ENCODE results near the gene ANXA4.
A peak's percentile ranks its signal among the peaks of the same experiment; 100 is the strongest.
"Not testable (repeated sequence)": the region's sequence is repeated elsewhere in the genome, so short reads cannot be mapped to it uniquely, and the experiment has no call there.

The ANXA4 gene

DNA sequence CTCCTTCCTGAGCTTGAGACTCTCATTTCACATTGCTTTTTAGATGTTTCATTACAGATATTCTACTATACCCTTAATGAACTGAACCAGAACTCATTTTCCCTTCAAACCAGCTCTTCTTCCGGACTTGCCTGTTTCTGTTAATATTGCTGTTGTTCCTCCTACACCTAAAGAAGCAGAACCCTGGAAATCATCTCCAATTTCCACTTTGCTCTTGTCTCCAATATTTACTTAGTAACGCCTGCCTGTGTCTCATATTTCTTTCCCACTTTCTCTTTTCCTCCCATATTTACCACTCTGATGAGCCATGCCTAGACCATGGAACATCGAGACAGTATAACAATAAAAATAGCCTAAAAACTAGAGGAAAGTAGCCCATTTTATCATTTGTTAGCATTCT, 69.7 kb downstream of the ANXA4 start:
- DNase-seq = no peak

DNA sequence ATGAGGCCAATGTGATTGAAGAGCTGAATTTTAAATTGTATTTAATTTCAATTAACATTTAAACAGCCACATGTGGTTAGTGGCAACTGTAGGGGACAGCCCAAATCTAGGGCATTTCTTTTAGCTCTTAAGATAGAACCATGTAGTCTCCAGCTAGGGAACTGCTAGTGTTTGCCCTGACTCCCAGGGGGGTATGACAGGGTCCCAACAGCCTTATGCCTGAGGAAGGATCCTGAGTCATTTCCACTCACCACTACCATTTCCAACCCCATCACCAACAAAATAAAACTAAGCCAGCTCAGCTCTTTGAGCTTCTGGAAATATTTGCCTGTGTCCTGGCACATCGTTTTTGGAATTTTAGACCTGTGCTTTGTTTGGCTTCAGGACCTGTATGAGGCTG, 73.8 kb downstream of the ANXA4 start:
- DNase-seq = no peak

DNA sequence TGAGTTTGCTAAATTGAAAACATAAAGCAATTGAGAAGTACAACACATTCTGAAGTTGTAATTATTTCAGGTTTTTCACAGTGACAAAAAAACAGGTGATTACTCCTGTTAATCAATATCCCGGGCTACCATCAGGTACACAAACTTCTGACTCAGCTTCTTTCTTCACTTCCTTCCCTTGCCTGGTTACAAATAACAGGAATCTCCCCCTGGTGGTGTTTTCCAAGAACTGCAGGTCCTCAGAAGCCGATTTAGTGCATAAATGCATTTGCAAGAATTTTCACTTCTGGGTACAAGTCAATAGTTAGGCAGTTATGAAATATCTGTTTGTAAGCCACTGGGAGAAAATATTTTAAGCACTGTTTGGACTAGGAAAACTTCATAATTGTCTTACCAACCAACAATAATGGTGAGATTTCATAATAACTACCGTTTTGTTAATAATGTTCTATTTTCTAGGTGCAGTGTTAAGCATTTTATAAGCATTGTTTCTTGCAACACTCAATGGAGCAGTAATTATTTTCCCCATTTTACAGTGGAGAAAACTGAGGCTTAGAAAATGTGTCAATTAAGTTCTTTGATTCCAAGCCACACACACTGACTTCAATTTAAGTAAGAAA, 75.1 kb downstream of the ANXA4 start:
- peak; percentile 46 for DNase-seq

- no peak for DNase-seq
Observed at GRCh38 chr2:69817729-69818501, 76.0 kb downstream of the ANXA4 start.

GRCh38 chr2:69827796-69828540, 86.0 kb downstream of the ANXA4 start:
- DNase-seq = no peak

DNA sequence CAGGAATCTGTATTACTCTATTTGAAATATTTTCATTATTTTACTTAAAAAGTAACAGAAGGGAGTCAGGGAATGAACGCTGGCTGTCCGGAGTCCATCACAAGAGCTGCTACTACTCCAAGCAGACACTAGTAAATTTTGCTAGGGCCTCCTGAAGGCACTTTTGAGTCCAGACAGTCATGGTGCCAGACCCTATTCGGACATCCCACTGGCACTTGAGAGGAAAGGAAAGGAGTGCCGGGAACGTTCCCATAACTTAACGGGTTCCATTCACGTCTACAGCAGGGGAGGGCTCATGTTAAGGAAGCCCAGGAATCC, 87.0 kb downstream of the ANXA4 start:
- no peak for DNase-seq

GRCh38 chr2:69829256-69830044, 87.5 kb downstream of the ANXA4 start, which contains the start of gene GMCL1:
Gene GMCL1 (plus strand): TSS chr2:69829660. CDS start chr2:69829893, 233 bp downstream.
- peak; percentile 99 for DNase-seq

- DNase-seq = peak; percentile 56
Observed at GRCh38 chr2:69830045-69830905, 88.3 kb downstream of the ANXA4 start.

DNA sequence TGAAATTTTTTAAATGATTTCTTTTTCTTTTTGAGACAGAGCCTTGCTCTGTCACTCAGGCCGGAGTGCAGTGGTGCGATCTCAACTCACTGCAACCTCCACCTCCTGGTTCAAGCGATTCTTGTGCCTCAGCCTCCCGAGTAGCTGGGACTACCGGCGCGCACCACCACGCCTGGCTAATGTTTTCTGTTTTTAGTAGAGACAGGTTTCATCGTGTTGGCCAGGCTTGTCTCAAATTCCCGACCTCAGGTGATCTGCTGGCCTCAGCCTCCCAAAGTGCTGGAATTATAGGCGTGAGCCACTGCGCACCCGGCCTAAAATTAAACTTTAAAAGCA, 88.9 kb downstream of the ANXA4 start:
- DNase-seq = not testable (repeated sequence)

- no peak for DNase-seq
Observed at GRCh38 chr2:69831354-69831905, 89.5 kb downstream of the ANXA4 start.

DNA sequence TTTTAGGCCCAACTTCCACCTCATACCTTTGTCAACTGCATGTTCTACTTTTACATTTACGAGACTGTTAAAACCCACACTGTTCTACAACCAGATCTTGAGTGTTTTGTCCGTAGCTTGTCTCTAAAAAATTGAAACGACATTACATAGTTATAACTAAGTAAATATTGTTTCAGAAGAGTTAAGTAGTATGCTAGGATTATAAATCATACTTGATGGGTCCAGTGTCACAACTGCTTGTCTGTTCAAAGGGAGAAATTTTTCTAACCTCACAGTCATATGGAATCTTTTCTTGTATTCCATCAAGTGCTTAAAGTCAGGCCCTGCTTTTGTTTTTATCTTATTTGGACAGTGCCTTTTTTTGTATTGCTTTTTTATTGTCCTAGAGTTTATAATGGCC, 91.8 kb downstream of the ANXA4 start:
- DNase-seq = no peak

DNA sequence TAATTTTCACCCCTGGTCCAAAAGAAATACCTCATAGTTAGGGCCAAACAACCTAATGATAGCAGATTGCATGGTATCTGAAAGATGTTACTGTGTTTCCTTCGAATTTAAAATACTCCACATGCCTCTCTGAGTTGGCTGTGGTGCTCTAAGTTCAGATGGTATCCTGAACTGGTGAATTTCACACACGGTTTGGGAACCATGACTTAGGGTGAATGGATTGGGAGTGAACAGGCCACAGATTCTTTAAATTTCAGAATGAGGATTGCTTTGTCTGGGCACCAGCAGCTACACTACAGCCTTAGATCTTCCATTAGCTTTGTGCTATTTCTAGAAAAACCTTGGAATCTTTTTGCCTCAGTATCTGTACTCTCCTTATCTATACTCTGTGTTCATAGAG, 93.7 kb downstream of the ANXA4 start:
- no peak for DNase-seq

DNA sequence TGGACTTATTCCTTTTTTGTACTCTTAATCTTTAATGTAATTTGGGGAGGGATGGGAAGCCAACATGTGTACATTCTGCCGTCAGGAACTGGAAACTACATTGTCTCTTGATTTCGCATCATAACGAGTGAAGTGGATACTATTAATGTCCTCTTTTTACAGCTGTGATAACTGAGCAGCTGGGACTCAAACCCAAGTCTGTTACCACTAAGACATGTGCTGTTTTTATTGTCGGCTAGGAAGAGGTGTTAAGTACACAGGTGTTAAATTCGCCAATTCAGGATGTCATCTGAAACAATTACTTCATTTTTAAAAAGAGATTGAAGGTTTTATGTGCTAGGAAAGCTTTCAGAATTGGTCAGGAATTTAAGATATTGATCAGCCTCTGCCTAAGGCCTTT, 94.4 kb downstream of the ANXA4 start:
- DNase-seq = no peak

DNA sequence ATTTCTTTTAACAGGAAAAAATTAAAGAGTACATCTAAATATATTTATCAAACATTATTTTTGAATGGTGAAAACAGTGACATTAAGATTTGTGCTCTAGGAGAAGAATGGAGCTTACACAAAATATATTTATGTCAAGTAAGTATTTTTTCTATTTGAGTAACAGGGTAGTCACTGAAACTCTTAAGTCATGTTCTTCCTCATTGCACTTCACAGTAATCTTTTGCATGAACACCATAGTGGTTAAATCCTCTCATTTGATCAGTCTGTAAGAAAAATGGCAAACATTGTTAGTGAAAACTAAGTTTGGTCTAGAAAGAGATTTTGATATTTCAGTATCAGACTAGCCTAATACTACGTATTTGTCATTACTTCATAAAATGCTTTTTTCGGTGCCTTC, 95.6 kb downstream of the ANXA4 start:
- no peak for DNase-seq

DNA sequence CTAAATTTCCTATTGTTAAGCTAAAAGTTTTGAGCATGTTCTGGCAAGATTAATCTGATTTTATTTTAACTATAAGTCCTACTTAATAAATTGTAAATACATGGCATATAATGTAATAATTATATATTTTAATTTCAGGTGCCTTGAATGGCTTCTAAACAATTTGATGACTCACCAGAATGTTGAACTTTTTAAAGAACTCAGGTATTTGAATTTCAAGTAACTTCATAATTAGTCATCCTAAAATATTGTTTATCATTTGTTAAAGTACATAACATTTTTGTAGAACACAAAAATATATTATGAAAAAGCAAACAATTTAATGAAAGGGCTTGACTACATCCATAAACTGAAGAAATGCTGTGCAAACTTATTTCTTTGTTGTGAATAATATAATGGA, 102.1 kb downstream of the ANXA4 start:
- no peak for DNase-seq

- no peak for DNase-seq
Observed at GRCh38 chr2:69844560-69844959, 102.6 kb downstream of the ANXA4 start.

- DNase-seq = no peak
Observed at GRCh38 chr2:69846182-69847067, 104.5 kb downstream of the ANXA4 start.

GRCh38 chr2:69847068-69847828, 105.3 kb downstream of the ANXA4 start:
- DNase-seq = no peak

- DNase-seq = no peak
Observed at GRCh38 chr2:69848186-69848790, 106.4 kb downstream of the ANXA4 start.

GRCh38 chr2:69858261-69858660, 116.3 kb downstream of the ANXA4 start:
- DNase-seq = no peak

Measured in activated T-cell treated with anti-CD3 and anti-CD28 coated beads, Interleukin-2, amount 50 U/mL, for 1 hour (primary cell).